Fibroblast of villous mesenchyme (primary cell): Measurements from ENCODE around the gene EIF4G3. TPM values are rescaled to one million over a fixed set of nuclear protein-coding genes. Genes with fewer than 3 reads are reported as not detected.
"Not testable (repeated sequence)": the region's sequence is repeated elsewhere in the genome, so short reads cannot be mapped to it uniquely, and the experiment has no call there.

Experiments used
- DNase-seq: peaks from one replicate; pipeline ENCODE4 v3.0.0-alpha.2; 2010; ENCODE audit warnings: low read depth
- H3K4me3 ChIP-seq: 2 replicates; pipeline ENCODE4 v1.5.1; 2011; ENCODE audit warnings: low read depth, mild to moderate bottlenecking, low read length
- CTCF ChIP-seq: IDR thresholded peaks from 2 replicates; pipeline ENCODE4 v1.5.1; 2012; ENCODE audit warnings: low read depth, mild to moderate bottlenecking, low read length; ENCODE audit not compliant: insufficient read depth
- total RNA-seq: library from RNA; depleted of rRNA; stranded (reverse); fragments of >200 nt; gene quantifications from 2 replicates; pipeline ENCODE4 v1.2.3, GENCODE V29; 2012

The EIF4G3 gene
- total RNA-seq, 1 donor = 66.5 TPM

- H3K4me3 ChIP-seq = no peak overlapping the region
- no peak for DNase-seq
- no peak for TF ChIP-seq CTCF
Observed at GRCh38 chr1:21095976-21096375, 80.7 kb downstream of the EIF4G3 start.

GRCh38 chr1:21094282-21094681 is 82.4 kb downstream of the EIF4G3 start:
- DNase-seq, H3K4me3 ChIP-seq: not testable (repeated sequence)

- DNase-seq, H3K4me3 ChIP-seq: not testable (repeated sequence)
Observed at GRCh38 chr1:21093271-21093958, 83.3 kb downstream of the EIF4G3 start.

- not testable (repeated sequence) for DNase-seq, H3K4me3 ChIP-seq
Observed at GRCh38 chr1:21092545-21092944, 84.2 kb downstream of the EIF4G3 start.

DNA sequence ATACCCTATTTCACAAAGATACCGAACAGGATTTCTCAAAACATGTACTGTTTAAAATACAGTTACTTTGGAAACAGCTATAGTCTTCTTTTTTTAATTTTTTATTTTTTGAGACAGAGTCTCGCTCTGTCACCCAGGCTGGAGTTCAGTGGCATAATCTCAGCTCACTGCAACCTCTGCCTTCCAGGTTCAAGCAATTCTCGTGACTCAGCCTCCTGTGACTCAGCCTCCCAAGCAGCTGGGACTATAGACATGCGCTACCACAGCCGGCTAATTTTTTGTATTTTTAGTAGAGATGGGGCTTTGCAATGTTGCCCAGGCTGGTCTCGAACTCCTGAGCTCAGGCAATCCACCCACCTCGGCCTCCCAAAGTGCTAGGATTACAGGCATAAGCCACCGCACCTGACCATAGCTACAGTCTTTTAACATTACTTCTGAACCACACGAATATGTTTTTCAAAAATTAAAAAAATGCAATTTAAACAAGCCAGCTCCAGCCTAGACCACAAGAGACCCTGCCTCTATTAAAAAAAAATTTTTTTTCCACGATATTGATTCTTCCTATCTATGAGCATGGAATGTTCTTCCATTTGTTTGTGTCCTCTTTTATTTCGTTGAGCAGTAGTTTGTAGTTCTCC is 85.5 kb downstream of the EIF4G3 start:
- not testable (repeated sequence) for H3K4me3 ChIP-seq
- peak; percentile 86 for DNase-seq

- no peak overlapping the region for H3K4me3 ChIP-seq
- no peak for DNase-seq
- no peak for TF ChIP-seq CTCF
Observed at GRCh38 chr1:21090463-21090862, 86.2 kb downstream of the EIF4G3 start.

DNA sequence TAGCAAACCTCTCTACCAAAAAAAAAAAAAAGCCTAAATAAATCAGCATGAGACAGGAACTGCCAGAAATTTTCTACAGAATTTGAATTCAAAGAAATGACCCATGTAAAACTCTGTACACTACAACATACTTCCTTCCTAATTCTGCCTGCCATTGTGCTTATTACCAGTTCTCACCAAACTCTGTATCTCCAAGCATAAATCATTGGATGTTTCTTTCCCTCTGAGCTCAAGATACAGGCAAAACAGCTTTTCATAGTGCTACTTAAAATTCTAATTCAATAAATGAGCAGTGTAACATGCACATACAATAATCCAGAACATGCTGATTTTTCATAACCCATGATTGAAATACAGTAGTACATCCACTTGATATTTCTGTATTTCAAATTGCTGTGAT is 87.0 kb downstream of the EIF4G3 start:
- no peak for DNase-seq
- H3K4me3 ChIP-seq = no peak overlapping the region
- TF ChIP-seq CTCF = no peak

GRCh38 chr1:21089299-21089698 is 87.4 kb downstream of the EIF4G3 start:
- no peak overlapping the region for H3K4me3 ChIP-seq
- no peak for DNase-seq
- TF ChIP-seq CTCF = no peak

DNA sequence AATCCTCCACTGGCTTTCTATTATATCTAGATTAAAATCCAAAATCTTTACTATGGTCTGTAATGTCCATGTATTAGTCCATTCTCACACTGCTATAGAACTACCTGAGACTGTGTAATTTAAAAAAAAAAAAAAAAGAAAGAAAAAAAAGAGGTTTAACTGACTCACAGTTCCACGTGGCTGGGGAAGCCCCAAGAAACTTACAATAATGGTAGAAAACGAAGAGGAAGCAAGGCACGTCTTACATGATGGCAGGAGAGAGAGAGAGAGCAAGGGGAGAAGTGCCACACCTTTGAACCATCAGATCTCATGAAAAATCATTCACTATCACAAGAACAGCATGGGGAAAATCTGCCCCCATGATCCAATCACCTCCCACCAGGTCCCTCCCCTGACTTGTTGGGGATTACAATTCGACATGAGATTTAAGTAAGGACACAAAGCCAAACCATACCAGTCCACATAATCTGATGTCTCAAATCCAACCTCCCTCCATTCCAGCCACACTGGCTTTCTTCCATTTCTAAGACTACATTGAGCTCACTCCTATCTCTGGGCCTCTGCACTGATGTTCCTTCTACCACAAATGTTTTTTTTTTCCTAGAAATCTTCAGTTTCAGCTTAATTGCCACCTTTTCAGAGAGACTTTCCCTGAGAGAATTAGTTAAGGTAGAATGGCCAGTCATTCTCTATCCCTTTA is 92.4 kb downstream of the EIF4G3 start:
- TF ChIP-seq CTCF = no peak
- H3K4me3 ChIP-seq = no peak overlapping the region
- DNase-seq = no peak
